Muscle of arm (tissue), 14 donors: Measurements from ENCODE around the gene TM4SF20. TPM values are rescaled to one million over a fixed set of nuclear protein-coding genes. Genes with fewer than 3 reads are reported as not detected.
A peak's percentile ranks its signal among the peaks of the same experiment; 100 is the strongest.

Experiments used
- DNase-seq: peaks from one replicate; pipeline ENCODE4 v3.0.0-alpha.2; 2013
- long read RNA-seq, 11 donors: transcript quantifications; one replicate each; lab custom pipeline, GENCODE V29; 2026
- polyA plus RNA-seq, 12 donors: library from polyadenylated mRNA; unstranded; fragments of 120-200 nt; gene quantifications; one replicate each; pipeline ENCODE4 v1.2.1, GENCODE V29; 2013; ENCODE audit not compliant: insufficient read length in 12 of 12

The TM4SF20 gene, protein sequence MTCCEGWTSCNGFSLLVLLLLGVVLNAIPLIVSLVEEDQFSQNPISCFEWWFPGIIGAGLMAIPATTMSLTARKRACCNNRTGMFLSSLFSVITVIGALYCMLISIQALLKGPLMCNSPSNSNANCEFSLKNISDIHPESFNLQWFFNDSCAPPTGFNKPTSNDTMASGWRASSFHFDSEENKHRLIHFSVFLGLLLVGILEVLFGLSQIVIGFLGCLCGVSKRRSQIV
- 10 to 100 TPM in 1 of 12 donors, under 1 TPM in 2, not detected in 9; 0.07 to 30.8 (median 0.11) TPM for polyA plus RNA-seq
- long read RNA-seq, donor 1, transcript TM4SF20-201 (4 exons, 2,296 nt): major isoform, 23 of 23 reads
- long read RNA-seq, donor 1, partial matches to known transcripts: 0 of 23 reads
- long read RNA-seq, donor 1, other reads (novel, unspliced or antisense): 0 of 23 reads
- long read RNA-seq, donor 2: 0 reads
- long read RNA-seq, donor 3: 0 reads
- long read RNA-seq, donor 4: 0 reads
- long read RNA-seq, donor 5: 0 reads
- long read RNA-seq, donor 6: 0 reads
- long read RNA-seq, donor 7: 0 reads
- long read RNA-seq, donor 8, partial matches to known transcripts: 0 of 1 reads
- long read RNA-seq, donor 8, other reads (novel, unspliced or antisense): 0 of 1 reads
- long read RNA-seq, donor 9: 0 reads
- long read RNA-seq, donor 10: 0 reads
- long read RNA-seq, donor 11: 0 reads

GRCh38 chr2:227379095-227379494 lies at the start of gene TM4SF20:
Gene TM4SF20 (minus strand): TSS chr2:227379306. CDS start chr2:227379268, 38 bp downstream.
- no peak for DNase-seq

GRCh38 chr2:227428731-227429285 lies 49.7 kb upstream of the TM4SF20 start:
- no peak for DNase-seq

DNA sequence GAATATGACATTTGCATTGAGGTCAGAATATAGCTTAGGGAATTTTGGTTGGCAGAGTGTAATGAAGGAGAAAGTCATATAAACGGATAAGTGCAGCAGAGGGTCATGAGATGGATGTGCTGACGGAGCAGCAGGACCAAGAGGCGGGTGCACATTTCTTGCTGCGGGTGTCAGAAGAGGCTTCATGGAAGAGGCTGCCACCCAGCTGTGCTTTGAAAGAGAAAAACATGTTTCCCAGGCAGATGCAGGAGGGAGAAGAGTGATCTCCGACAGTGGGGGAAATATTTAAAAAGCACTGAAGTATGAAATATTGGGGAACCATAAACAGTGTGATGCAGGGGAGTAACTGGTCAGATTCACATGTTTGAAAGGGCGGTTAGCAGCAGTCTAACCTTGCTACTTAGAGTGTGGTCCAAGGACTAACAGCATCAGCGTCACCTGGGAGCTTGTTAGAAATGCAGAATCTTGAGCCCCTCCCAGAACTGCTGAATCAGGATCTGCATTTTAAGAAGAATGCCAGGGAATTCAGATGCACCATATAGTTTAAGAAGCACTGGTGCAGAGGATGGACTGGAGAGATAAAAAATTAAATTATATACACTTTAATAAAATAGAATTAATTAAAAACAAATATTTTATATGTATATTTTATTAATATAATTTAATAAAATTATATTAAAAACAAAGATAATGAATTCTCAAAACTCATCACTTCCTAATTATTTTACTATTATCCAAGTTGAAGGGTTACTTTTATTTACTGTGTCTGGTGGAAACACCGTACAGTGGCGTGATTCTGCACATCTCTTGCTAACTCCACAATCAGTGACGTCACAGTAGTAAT lies 44.8 kb upstream of the TM4SF20 start:
- DNase-seq: no peak

GRCh38 chr2:227420087-227421052 lies 41.3 kb upstream of the TM4SF20 start:
- DNase-seq: no peak

GRCh38 chr2:227416701-227417100 lies 37.6 kb upstream of the TM4SF20 start:
- no peak for DNase-seq

- DNase-seq: peak; percentile 25
Observed at GRCh38 chr2:227415538-227416424, 36.7 kb upstream of the TM4SF20 start.

GRCh38 chr2:227414846-227415245 lies 35.7 kb upstream of the TM4SF20 start:
- no peak for DNase-seq

GRCh38 chr2:227413371-227413770 lies 34.3 kb upstream of the TM4SF20 start:
- DNase-seq: no peak

- no peak for DNase-seq
Observed at GRCh38 chr2:227412877-227413276, 33.8 kb upstream of the TM4SF20 start.

- no peak for DNase-seq
Observed at GRCh38 chr2:227411990-227412350, 32.9 kb upstream of the TM4SF20 start.

GRCh38 chr2:227411320-227411989 lies 32.3 kb upstream of the TM4SF20 start:
- DNase-seq: no peak

DNA sequence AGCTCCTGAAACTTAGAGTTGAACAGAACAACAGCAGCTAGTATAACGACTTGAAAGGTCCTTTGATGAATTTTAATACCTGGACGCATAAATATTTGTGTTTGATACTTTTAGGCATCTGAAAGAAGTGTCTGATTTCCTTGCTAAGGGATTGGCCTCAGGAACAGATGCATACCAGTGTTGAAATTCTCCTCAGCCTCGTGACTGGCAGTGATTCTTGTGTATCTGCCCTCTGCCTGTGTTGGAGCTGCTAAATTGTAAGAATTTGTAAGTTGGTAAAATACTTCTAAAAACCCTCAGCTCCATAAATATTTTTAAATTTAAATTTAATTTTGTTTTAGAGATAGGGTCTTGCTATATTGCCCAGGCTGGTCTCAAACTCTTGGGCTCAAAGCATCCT lies 31.1 kb upstream of the TM4SF20 start:
- DNase-seq: no peak

- DNase-seq: no peak
Observed at GRCh38 chr2:227407591-227408151, 28.6 kb upstream of the TM4SF20 start.

- peak; percentile 79 for DNase-seq
Observed at GRCh38 chr2:227406177-227407031, 27.3 kb upstream of the TM4SF20 start.

GRCh38 chr2:227404585-227405271 lies 25.6 kb upstream of the TM4SF20 start:
- no peak for DNase-seq

DNA sequence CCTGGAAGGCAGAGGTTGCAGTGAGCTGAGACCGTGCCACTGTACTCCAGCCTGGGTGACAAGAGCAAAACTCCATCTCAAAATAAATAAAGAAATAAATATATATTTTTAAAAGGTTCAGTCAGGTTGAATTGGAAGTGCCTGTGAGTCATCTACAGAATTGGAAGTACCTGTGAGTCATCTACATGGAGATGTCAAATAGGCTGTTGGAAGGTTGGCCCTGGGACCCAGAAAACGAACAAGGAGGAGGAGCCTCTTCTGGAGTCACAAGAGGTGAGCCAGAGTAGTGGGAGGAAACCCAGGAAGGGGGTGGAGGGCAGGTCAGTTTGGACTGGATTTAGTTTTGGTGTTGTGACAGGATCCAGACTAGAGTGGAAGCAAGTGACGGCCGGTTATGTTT lies 23.9 kb upstream of the TM4SF20 start:
- DNase-seq: no peak

GRCh38 chr2:227402321-227402720 lies 23.2 kb upstream of the TM4SF20 start:
- DNase-seq: no peak
